Hair follicular keratinocyte (primary cell): Measurements from ENCODE around the gene TAF13. TPM values are rescaled to one million over a fixed set of nuclear protein-coding genes. Genes with fewer than 3 reads are reported as not detected.

Experiments used
- total RNA-seq: library from RNA; depleted of rRNA; stranded (reverse); fragments of >200 nt; gene quantifications from 2 replicates; pipeline ENCODE4 v1.2.3, GENCODE V29; 2015

Gene TAF13
- total RNA-seq: 39.6 and 42.7 TPM in 2 replicates

GRCh38 chr1:109075531-109076490, at the start of gene TAF13:
TSS of gene TAF13 (minus strand) at chr1:109076003. CDS start at chr1:109075947, 56 bp downstream.

GRCh38 chr1:109113590-109114341, 38.0 kb upstream of the TAF13 start, which contains the start of gene ELAPOR1:
TSS of gene ELAPOR1 (plus strand) at chr1:109114115. CDS start at chr1:109114184, 69 bp downstream.

GRCh38 chr1:109090196-109091077, 14.6 kb upstream of the TAF13 start, which contains the start of gene TMEM167B:
TSS of gene TMEM167B (plus strand) at chr1:109090764. CDS start at chr1:109090873, 109 bp downstream.

GRCh38 chr1:109041621-109042468, 34.0 kb downstream of the TAF13 start, which contains the start of gene WDR47:
TSS of gene WDR47 (minus strand) at chr1:109042102. CDS start at chr1:109023512, 18,590 bp downstream.

Other genes with a start within 250 kb of the TAF13 start
- 0.15 TPM in 1 of 2 replicates, not detected in the other for gene AKNAD1, start 218.9 kb downstream of the TAF13 start, total RNA-seq
- gene GPSM2, start 199.0 kb downstream of the TAF13 start, total RNA-seq: 40.5 and 92.6 TPM in 2 replicates
- 10.7 and 15.1 TPM in 2 replicates for gene CLCC1, start 112.5 kb downstream of the TAF13 start, total RNA-seq
- gene WDR47, start 33.9 kb downstream of the TAF13 start, total RNA-seq: 13.0 and 14.5 TPM in 2 replicates
- gene TMEM167B, start 14.8 kb upstream of the TAF13 start, total RNA-seq: 10.5 and 16.9 TPM in 2 replicates
- gene ELAPOR1, start 38.1 kb upstream of the TAF13 start, total RNA-seq: 0.16 TPM in 1 of 2 replicates, not detected in the other
- gene SARS1, start 137.9 kb upstream of the TAF13 start, total RNA-seq: 277 and 369 TPM in 2 replicates
- 7.8 and 16.9 TPM in 2 replicates for gene CELSR2, start 173.5 kb upstream of the TAF13 start, total RNA-seq
- gene PSRC1, start 207.1 kb upstream of the TAF13 start, total RNA-seq: 10.2 and 44.1 TPM in 2 replicates
- not detected in 2 replicates for gene MYBPHL, start 231.0 kb upstream of the TAF13 start, total RNA-seq